Upper lobe of left lung (tissue), 6 donors: ENCODE measurements around the gene CCDC18. TPM values are rescaled to one million over a fixed set of nuclear protein-coding genes. Genes with fewer than 3 reads are reported as not detected.
A peak's percentile ranks its signal among the peaks of the same experiment; 100 is the strongest.

ENCODE experiments used
- ATAC-seq, 2 donors: fragments of 200-7000 bp; cut with Tn5 transposase; one replicate each; pipeline ENCODE4 v1.9.1; 2022; ENCODE audit warnings: mild to moderate bottlenecking in 2 of 2, moderate library complexity in 2 of 2; ENCODE audit not compliant: low FRiP score in 2 of 2
- DNase-seq, 2 donors: peaks; one replicate each; pipeline ENCODE4 v3.0.0-alpha.2; 2019 to 2020
- H3K27ac ChIP-seq, 4 donors: fragments of 200-600 bp; sonication (generic); one replicate each; pipeline ENCODE4 v1.5.1; 2016 to 2019
- H3K27me3 ChIP-seq, 4 donors: fragments of 200-600 bp; sonication (generic); one replicate each; pipeline ENCODE4 v1.5.1; 2017 to 2019
- H3K36me3 ChIP-seq, 4 donors: fragments of 200-600 bp; sonication (generic); one replicate each; pipeline ENCODE4 v1.5.1; 2016 to 2019
- H3K4me1 ChIP-seq, 4 donors: fragments of 200-600 bp; sonication (generic); one replicate each; pipeline ENCODE4 v1.5.1; 2018 to 2019
- H3K4me3 ChIP-seq, 4 donors: fragments of 200-600 bp; sonication (generic); one replicate each; pipeline ENCODE4 v1.5.1; 2017 to 2019; ENCODE audit warnings: mild to moderate bottlenecking in 2 of 4, moderate library complexity in 1 of 4
- H3K9me3 ChIP-seq, 4 donors: fragments of 200-600 bp; sonication (generic); one replicate each; pipeline ENCODE4 v1.5.1; 2018 to 2019
- EP300 ChIP-seq, 4 donors: sonication (generic); formaldehyde crosslinking; IDR thresholded peaks; one replicate each; pipeline ENCODE4 v1.5.1; 2017; ENCODE audit warnings: antibody characterized with exemption in 4 of 4, control low read depth in 2 of 4
- POLR2A ChIP-seq, 4 donors: fragments of 450-650 bp; IDR thresholded peaks; one replicate each; pipeline ENCODE4 v1.5.1; 2016 to 2017; ENCODE audit warnings: antibody characterized with exemption in 4 of 4, mild to moderate bottlenecking in 2 of 4
- POLR2AphosphoS5 ChIP-seq, 2 donors: sonication (generic); formaldehyde crosslinking; IDR thresholded peaks; one replicate each; pipeline ENCODE4 v1.5.1; 2017; ENCODE audit warnings: antibody characterized with exemption in 2 of 2
- WGBS, 2 donors: methylation state at CpG; one replicate each; pipeline ENCODE4 v1.1.5; 2017 to 2018; 5-methylcytosine and 5-hydroxymethylcytosine counted together
- total RNA-seq, 6 donors: library from RNA; depleted of rRNA in 4 of 6; stranded (reverse); fragments of >200 nt in 4 of 6; gene quantifications; one replicate each; pipeline versions ENCODE4 v1.1.0 to v1.2.1, GENCODE V29; 2016 to 2021
- TF ChIP-seq, protein P1 (sequence below), 6 experiments: fragments of 450-650 bp in 4 of 6; fragments of 200-600 bp in 2 of 6; sonication (generic) in 2 of 6; IDR thresholded peaks; one replicate each; pipeline ENCODE4 v1.5.1; 2016 to 2019; ENCODE audit warnings: antibody characterized with exemption in 6 of 6
- donor health status: DM: no; HTN: no; CAD: no; lungs with moderate emphysema.
- donor health status: DM: no; HTN: yes; CAD: no; lungs with severe emphysema.

Gene CCDC18
- total RNA-seq, 6 donors from 2014 or later, result 4.1 to 14.1 (median 6.4) TPM

DNA sequence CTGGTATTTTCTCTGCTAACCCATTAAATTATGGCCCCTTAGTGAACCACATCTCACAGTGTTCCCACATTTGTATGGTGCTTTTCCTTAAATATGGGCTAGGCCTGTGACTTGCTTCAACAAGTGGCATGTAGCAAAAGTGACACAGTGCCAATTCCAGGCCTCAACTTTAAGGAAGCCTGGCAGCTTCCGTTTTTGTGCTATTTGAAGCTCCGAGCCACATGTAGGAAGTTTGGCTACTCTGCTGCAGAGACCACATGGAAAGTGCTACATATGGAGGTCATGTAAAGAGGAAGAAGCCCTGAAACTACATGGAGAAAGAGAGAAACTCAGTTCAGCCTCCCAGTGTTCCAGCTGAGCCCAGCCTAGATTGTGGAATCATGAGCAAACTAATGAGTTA, 136.7 kb downstream of the CCDC18 start:
- 46 to 63% methylated on average over 2 of the region's 2 CpGs for WGBS, 2 donors
- DNase-seq, result peak in 1 of 2 donors; percentile 54

GRCh38 chr1:93317943-93318342, 137.4 kb downstream of the CCDC18 start:
- no peaks in the 10 kb centered on the region for H3K27me3 ChIP-seq
- no peak overlapping the region for H3K4me3 ChIP-seq
- no peak for DNase-seq
- H3K36me3 ChIP-seq, result no peaks in the 10 kb centered on the region
- 98% methylated on average over 2 of the region's 2 CpGs for WGBS, 2 donors
- no peak for ATAC-seq
- no peak overlapping the region for H3K27ac ChIP-seq
- no peaks in the 10 kb centered on the region for H3K9me3 ChIP-seq
- H3K4me1 ChIP-seq, result no peaks in the 10 kb centered on the region
- TF ChIP-seq POLR2AphosphoS5 (IDR thresholded peaks at IDR 0.05) (no peak), EP300 (IDR thresholded peaks at IDR 0.05) (no peak), POLR2A (IDR thresholded peaks at IDR 0.05) (no peak)
- TF ChIP-seq, protein P1, sequence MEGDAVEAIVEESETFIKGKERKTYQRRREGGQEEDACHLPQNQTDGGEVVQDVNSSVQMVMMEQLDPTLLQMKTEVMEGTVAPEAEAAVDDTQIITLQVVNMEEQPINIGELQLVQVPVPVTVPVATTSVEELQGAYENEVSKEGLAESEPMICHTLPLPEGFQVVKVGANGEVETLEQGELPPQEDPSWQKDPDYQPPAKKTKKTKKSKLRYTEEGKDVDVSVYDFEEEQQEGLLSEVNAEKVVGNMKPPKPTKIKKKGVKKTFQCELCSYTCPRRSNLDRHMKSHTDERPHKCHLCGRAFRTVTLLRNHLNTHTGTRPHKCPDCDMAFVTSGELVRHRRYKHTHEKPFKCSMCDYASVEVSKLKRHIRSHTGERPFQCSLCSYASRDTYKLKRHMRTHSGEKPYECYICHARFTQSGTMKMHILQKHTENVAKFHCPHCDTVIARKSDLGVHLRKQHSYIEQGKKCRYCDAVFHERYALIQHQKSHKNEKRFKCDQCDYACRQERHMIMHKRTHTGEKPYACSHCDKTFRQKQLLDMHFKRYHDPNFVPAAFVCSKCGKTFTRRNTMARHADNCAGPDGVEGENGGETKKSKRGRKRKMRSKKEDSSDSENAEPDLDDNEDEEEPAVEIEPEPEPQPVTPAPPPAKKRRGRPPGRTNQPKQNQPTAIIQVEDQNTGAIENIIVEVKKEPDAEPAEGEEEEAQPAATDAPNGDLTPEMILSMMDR (IDR thresholded peaks at IDR 0.05), result no peak

More for the DNA sequence above, 136.7 kb downstream of the CCDC18 start:
- Histone ChIP-seq H3K27me3 (no peaks in the 10 kb centered on the region), H3K9me3 (no peaks in the 10 kb centered on the region), H3K4me3 (no peak overlapping the region), H3K27ac (no peak overlapping the region), H3K36me3 (no peaks in the 10 kb centered on the region), H3K4me1 (no peaks in the 10 kb centered on the region)
- ATAC-seq, result peak; percentile 61 to 80
- TF ChIP-seq, protein P1 (IDR thresholded peaks at IDR 0.05), result no peak
- TF ChIP-seq POLR2A (IDR thresholded peaks at IDR 0.05) (no peak), EP300 (IDR thresholded peaks at IDR 0.05) (no peak), POLR2AphosphoS5 (IDR thresholded peaks at IDR 0.05) (no peak)

GRCh38 chr1:93321720-93322119, 141.2 kb downstream of the CCDC18 start:
- H3K27ac ChIP-seq, result no peak overlapping the region
- H3K36me3 ChIP-seq, result no peaks in the 10 kb centered on the region
- H3K4me1 ChIP-seq, result no peaks in the 10 kb centered on the region
- DNase-seq, result no peak
- TF ChIP-seq EP300 (IDR thresholded peaks at IDR 0.05) (no peak), POLR2AphosphoS5 (IDR thresholded peaks at IDR 0.05) (no peak), POLR2A (IDR thresholded peaks at IDR 0.05) (no peak)
- TF ChIP-seq, protein P1 (IDR thresholded peaks at IDR 0.05), result no peak
- H3K4me3 ChIP-seq, result no peak overlapping the region
- no peak for ATAC-seq
- H3K9me3 ChIP-seq, result no peaks in the 10 kb centered on the region
- H3K27me3 ChIP-seq, result no peaks in the 10 kb centered on the region
- 98 to 100% methylated on average over 1 of the region's 1 CpG for WGBS, 2 donors

DNA sequence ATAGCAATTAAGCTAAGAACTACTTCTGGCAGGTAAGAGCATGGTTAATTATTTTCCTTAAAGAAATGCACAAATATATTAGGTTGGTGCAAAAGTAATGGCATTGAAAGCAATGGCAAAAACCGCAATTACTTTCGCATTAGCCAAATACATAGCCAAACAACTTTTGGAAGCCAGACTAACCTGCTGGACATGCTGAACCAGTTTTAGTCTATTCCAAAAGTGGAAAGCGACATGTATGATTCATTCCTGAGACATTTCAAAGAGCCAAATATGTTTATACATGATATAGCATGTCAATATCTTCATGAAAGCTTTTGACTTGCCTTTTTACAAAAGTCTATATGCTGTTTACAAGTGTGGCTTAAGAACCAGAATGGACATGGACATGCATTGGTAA, 141.8 kb downstream of the CCDC18 start:
- Histone ChIP-seq H3K36me3 (no peaks in the 10 kb centered on the region), H3K27me3 (no peaks in the 10 kb centered on the region), H3K4me3 (no peak overlapping the region), H3K9me3 (no peaks in the 10 kb centered on the region), H3K4me1 (no peaks in the 10 kb centered on the region), H3K27ac (no peak overlapping the region)
- DNase-seq (peak in 1 of 2 donors; percentile 26), ATAC-seq (no peak)
- 67 to 69% methylated on average over 3 of the region's 3 CpGs for WGBS, 2 donors
- TF ChIP-seq, protein P1 (IDR thresholded peaks at IDR 0.05), result no peak
- TF ChIP-seq EP300 (IDR thresholded peaks at IDR 0.05) (peak in 1 of 4 donors; percentile 57), POLR2A (IDR thresholded peaks at IDR 0.05) (no peak), POLR2AphosphoS5 (IDR thresholded peaks at IDR 0.05) (peak in 1 of 2 donors; percentile 33)

DNA sequence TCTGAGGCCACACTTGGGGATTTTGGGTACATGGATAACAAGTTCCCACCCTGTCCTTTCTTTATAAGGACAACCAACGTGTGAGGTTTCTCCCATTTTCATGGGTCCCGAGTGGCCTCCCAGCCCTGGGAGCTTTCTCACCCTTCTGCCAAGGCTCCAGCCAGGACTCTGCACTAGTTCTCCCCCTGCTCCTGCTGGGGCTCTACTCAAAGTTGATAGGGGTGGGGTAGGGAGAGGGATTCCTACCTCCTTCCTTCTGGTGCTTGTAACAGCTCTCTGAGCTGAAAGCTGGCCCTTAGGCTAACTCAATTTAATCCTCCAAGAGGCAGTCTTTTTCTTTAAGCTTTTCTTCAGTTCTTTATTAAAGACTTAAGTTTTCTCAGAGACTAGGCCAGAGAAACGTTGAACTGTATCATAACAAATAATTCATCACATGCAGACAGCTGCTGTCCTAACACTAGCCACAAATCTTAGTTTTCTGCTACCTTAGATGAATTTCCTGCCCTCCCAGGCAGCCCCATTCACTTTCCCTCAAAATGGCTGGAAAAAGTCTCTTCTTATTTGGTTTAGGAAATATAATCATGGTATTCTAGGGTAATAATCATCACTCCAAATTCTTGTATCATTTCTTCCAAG, 142.8 kb downstream of the CCDC18 start:
- Histone ChIP-seq H3K27ac (no peak overlapping the region), H3K4me3 (no peak overlapping the region), H3K9me3 (no peaks in the 10 kb centered on the region), H3K4me1 (no peaks in the 10 kb centered on the region), H3K27me3 (no peaks in the 10 kb centered on the region), H3K36me3 (no peaks in the 10 kb centered on the region)
- 69 to 81% methylated on average over 3 of the region's 3 CpGs for WGBS, 2 donors
- TF ChIP-seq POLR2A (IDR thresholded peaks at IDR 0.05) (no peak), POLR2AphosphoS5 (IDR thresholded peaks at IDR 0.05) (no peak), EP300 (IDR thresholded peaks at IDR 0.05) (no peak)
- TF ChIP-seq, protein P1 (IDR thresholded peaks at IDR 0.05), result no peak
- ATAC-seq (no peak), DNase-seq (no peak)
